HG02840 (cell line): ENCODE results near the gene RAC2.

Experiments used
- ATAC-seq: cut with Tn5 transposase; IDR thresholded peaks from one replicate; pipeline ENCODE4 v1.9.1; 2021; ENCODE audit warnings: mild to moderate bottlenecking, moderate library complexity, moderate number of reproducible peaks; ENCODE audit not compliant: unreplicated experiment, low FRiP score

The RAC2 gene

DNA sequence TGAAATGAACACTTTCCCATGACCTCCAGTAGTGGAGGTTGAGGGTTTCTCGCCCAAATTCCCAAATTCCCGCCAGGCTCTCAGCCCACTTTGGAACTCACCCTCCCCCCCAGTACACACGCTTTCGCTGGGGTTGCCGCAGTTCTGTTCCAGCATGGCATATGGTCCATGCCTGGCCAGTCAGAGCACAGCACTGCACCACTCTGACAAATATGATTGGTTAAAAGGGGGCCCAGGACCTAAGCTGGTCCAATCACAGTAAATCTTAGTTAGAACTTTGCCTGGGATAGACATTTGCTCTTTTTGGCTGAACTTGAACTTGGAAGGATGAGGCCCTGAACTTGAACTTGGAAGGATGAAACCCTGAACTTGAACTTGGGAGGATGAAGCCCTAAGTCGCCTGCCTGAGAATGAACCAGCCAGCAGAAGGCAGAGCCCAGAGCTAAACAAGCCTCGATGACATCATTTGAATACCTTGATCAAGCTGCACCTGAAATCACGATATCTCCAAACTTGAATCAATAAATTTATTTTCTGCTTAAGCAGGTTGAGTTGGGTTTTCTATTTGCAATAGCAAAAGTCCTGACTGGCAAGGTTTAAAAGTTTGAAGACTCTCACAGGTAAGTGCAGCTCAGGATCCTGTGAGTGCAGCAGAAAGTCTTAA lies 19.2 kb downstream of the RAC2 start:
- no peak for ATAC-seq

DNA sequence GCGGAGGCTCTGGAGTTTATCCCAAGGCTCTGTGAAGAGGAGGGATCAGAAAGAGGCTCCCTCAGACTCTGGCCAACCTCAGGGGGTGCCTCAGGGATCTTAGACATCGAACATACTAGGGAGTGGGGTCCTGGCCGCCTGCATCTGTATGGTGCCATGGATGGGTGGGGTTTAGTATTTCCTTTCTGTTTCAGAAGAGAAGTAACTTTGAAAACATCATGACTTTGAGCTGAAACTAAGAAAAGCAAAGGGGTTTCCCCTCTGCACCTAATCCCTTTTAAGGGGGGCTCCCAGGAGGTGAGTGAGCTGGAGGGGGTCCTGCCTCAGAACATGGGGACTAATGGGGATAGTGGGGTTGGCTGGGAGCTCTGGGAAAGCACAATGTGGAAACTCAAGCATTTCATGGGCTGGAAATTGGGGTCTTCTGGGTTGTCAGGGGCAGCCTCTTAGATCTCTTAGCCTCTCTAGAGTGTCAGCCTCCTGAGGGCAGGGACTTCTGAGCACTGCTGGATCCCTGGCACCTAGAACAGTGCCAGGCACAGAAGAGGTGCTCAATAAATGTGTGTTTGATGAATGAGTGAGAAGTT lies 20.0 kb downstream of the RAC2 start:
- ATAC-seq = no peak

DNA sequence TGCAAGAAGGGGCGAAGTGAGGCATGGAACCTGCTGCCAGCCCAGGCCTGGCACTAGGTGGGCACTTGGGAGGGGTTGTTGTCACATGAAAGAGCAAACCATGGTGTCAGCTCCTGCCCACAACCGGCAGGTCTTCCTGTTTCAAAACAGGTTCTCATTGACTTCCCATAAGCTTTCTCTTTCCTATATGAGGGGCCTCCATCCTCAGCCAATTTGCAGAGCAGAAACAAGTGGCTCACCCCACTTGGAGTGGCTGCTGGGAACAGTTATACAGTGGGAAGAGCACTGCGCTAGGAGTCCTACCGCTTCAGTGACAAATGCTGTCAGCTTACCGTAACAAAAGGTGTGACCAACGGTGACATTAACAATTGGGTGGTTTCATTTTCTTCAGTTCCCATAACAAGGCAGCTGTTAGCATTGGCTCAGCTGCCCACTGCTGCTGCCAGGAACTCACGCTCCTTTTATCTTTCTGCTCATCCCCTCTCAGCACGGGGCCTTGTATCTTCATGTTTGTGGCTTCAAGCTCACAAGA lies 21.6 kb downstream of the RAC2 start:
- ATAC-seq = no peak

DNA sequence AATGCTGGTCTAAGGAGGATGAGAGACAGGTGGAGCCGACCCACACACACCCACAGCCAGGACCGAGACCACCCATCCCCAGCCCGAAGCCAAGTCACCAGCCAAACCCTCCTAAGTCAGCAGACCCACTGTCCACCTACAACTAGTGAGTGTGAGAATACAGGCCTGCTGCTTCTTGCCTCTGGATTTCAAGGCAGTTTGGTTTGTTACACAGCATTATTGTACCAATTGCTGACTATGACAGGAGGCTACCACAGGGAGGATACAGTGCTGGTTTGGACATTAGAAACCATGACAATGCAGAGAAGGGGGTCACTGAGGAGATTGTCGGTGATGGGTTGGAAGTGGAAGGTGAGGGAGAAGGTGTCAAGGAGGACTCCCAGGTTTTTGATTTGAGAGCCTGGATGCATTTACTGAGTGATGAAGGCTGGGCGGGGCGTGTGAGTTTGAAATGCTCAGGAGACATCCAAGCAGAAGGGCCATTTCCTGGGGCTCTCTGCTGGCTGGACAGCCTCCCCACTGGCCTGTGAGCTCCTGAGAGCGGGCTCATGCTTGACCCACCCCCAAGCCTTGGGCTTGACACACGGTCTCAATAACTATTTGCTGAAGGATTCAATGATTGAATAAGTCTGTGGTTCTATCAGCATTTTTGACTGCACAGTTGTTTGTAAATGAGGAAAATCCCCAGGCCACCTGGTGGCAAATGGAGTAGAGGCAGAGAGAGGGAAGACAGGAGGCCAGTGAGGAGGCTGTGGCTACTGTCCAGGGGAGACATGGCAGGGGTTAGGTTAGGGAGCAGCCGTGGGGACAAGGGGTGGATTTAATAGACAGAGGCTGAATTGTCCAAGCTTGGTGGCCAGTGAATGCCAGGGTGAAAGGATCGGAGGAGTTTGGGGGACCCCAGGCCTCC lies 22.4 kb downstream of the RAC2 start:
- ATAC-seq = no peak

DNA sequence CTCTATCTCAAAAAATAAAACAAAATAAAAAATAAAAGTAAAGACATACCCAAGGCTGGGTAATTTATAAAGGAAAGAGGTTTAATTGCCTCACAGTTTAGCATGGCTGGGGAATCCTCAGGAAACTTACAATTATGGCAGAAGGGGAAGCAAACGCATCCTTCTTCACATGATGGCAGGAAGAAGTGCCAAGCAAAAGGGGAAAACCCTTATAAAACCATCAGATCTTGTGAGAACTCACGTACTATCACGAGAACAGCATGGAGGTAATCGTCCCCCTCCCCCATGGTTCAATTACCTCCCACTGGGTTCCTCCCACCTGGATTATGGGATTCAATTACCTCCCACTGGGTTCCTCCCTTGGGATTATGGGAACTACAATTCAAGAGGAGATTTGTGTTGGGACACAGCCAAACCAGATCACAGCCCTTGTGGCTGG lies 23.5 kb downstream of the RAC2 start:
- ATAC-seq = no peak

DNA sequence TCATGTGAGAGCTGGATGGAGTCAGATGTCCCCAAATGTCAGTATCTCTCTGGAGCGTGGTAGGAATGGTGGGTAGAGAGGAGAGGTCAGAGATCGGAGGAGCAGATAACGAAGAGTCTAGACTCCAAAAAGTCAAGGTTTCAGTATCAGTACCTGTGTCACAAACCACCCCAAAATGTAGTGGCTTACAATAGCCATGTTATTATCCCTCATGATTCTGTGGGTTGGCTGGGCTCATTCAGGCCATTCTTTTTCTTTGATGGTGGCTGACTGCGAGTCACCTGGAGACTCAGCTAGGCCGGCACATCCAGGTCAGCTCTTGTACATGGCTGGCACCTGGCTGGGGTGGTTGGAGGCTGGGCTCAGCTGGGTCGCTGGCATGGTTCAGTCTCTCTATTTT lies 24.5 kb downstream of the RAC2 start:
- ATAC-seq = no peak

DNA sequence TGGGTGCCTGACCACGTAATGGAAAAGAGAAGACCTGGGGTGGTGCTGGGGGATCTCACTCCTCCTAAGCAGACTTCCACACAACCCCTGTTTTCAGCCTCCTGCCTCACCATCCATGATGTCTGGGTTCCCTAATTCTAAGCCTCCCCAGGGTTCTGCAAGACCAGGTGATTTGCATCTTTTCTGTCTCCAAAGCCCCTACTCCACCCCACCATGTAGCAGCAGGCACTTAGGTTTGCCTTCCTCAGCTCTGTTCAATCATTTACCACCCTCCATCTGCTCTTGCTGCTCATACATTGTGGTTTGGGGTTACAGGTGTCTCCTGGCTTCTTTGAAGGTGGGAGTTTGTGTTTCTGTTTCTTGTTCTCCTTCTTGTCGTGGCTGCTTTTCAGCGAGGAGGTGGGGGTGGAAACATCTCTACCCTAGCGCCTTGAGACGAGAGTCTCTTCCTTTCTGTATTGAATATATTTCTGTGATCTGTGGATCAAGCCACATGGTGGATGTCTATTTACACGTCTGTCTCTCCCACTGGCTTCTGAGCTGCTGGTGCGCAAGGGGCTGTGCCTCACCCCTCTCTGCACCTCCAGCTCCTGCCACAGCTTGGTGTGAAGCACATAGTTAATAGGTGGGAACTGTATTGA lies 25.2 kb downstream of the RAC2 start:
- ATAC-seq = peak; percentile 85

DNA sequence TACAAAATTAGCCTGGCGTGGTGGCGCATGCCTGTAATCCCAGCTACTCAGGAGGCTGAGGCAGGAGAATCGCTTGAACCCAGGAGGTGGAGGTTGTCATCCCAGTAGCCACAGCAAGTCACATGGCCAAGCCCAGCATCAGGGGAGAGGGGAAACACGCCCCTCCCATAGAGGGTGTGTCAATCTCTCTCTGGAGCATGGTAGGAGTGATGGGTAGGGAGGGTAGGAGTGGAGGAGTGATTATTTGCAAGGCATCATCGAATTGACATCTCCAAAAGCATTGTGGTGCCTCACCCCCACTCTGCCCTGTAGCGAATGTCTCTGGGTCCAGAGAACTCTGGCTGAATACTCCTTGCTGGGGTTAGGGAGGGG lies 25.7 kb downstream of the RAC2 start:
- peak; percentile 6 for ATAC-seq

DNA sequence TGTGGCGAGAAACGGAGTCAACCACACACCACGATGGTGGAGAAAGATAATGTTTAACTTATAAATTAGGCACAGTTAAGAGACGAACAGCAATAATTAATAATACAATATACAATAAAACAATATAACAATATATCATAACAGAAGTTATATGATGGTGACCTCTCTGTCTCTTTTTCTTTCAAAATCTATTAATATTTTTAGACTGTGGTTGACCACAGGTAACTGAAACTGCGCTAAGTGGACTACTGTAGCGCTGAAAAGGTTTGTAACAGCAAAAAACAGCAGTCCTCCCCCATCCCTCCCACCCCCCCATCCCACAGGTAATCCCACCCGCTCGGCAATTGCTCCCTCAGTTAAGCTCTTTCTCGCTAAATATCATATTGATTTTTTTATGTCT lies 28.2 kb downstream of the RAC2 start:
- no peak for ATAC-seq

DNA sequence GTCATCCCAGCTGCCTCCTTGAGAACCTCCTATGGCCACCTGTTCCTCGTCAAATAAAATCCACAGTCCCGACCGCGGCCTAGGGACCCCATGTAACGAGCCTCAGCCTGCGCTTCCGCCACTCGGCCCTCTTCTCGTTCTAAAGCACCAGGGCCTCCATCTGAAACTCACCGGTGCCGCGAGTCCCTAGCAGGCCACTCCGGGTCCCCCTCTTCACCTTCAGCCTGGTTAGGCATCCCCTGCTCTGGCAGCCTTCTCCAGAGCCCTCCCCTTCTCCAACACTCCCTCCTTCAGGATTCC lies 29.4 kb downstream of the RAC2 start:
- ATAC-seq = no peak

DNA sequence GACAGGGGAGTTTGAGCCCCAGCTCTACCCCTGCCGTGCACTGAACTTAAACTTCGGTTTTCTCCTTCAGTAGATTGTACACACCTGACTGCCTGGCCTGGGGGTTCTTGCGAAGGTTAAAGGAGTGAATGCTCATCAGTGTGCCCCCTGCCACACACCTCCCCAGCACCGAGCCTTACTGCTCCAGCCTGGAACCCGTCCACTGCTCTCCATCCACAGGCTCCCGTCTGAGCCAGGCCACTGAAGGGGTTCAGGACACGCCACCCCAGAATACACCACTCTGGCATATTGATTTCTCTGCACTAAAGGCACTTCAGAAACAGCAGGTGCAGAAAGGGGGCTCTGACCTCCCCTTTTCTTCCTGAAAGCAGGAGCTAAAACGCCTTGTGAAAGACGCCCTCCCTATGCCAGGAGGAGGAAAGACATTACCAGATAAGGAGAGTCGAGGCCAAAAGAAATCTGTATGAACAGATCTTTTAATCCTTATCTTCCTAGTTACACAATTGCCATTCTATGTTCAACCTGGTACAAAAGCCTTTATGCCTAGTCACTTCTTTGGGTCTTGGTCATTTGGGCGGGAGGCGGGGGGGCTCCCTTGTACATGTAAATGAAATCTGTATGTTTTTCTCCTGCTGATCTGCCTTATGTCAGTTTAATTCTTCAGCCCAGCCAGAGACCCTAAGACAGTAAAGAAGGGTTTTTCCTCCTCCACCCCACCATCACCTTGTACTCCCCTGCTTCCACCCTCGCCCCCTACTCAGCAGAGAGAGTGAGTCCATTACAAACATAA lies 29.9 kb downstream of the RAC2 start:
- no peak for ATAC-seq

DNA sequence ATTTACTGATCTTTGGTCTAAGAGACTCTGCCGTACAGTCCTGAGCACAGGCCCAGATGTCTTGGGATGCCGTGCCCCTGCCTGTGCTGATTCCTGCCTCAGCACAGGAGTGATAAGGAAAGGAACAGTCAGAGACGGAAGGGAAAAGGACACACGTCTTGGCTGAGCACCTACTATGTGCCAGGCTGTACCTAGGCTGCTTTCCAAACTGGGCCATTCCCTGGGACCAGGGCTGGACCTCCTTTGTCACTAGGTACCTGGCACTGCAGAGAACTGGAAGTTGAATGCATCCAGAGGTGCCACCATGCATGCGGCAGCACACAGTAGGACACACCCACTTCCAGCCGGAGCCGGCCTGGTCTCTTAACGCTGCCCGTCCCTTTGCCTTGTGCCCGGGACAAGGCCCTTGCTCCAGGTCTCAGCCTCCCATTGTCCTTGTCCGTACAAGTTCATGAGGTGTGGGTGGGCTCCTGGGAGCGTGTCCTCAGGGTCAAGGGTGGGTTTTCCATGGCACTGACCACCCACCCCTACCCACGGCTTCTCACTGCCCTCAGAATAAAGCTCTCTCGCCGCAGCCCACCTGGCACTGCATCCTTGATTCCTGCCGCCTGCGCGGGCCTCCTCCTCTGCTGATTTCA lies 30.7 kb downstream of the RAC2 start:
- no peak for ATAC-seq

DNA sequence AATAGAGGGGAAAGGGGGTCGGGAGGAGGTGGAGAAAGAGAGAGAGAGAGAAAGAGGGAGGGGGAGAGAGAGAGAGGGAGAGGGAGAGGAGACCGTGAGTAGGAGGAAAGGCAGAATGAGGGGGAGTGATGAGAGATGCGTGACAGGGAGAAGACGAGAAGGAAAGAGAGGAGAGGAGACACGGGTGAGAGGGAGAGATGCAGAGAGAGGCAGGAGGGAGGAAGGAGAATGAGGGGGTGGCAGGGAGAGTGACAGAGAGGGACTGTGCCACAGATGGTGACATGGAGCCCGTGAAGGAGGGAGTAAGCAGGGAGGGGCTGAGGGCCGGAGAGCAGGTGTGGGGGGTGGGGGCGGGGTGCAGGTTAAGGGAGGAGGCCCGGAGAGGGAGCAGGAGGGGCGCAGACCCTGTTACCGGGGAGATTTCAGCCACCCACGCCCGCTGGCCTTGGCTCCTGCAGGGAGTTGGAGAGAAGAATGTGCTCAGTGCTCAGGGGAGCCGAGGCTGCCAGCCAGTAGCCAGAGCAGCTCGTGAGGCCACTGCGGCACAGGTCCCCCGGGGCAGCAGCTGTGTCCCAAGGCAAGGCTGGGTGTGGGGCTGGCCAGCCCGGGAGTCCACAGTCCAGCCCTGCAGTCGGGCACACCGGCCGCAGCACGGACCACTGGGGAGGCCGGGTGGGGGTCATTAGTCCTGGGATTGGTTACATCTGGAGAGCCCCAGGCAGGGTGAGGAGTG lies 31.7 kb downstream of the RAC2 start, which contains the start of gene SSTR3:
SSTR3 (minus strand) TSS at position 304 of the 733 bp plus-strand sequence. CDS start 4,674 bp downstream, outside the sequence.
- no peak for ATAC-seq

DNA sequence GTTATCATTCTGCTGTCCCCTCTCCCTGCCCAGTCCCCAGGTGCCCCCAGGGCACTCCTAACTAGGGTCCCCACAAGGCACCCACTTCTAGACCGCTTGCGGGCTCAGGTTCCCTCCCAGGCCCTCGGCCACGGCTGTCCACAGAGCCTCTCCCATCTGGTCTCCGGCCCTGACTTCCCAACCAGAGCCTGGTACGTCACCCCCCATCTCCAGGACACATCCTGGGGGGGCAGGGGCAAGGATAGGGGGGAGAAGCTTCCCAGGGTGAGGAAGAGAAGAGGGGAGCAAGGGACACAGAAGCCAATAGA lies 32.2 kb downstream of the RAC2 start:
- ATAC-seq = no peak

DNA sequence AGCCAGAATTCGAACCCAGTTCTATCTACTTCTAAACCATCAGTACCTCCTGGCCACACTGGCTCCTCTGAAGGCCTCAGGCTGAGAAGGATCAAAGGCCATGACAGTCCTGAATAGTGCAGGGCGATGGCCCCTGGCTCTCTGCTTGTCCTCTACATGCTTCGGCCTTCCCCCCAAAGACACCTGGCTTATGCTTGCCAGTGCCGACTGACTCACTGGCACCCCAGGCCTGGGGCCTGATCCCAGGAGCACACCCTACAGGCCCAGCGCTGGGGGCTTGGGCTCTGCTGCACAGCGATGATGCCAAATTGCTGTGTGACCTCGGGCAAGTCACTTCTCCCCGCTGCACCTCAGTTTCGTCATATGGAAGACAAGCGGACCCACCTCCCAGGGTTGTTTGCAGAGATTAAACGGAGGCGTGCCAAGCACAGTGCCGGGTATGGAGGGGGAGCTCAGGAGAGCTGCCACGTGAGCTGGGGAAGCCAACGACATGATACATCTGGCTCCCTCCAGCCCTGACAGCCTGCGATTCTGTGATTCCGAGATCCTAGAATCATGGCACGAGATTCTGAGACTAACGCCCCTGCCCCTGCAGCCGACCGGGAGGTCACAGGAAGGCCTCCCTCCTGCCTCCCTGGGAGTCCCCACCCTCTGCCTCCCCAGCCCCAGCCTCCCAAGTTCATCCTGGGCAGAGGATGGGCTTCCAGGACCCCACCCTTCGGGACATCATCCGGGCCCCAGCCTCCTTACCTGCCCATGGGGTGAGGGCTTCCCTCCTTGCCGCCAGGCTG lies 32.8 kb downstream of the RAC2 start:
- no peak for ATAC-seq

DNA sequence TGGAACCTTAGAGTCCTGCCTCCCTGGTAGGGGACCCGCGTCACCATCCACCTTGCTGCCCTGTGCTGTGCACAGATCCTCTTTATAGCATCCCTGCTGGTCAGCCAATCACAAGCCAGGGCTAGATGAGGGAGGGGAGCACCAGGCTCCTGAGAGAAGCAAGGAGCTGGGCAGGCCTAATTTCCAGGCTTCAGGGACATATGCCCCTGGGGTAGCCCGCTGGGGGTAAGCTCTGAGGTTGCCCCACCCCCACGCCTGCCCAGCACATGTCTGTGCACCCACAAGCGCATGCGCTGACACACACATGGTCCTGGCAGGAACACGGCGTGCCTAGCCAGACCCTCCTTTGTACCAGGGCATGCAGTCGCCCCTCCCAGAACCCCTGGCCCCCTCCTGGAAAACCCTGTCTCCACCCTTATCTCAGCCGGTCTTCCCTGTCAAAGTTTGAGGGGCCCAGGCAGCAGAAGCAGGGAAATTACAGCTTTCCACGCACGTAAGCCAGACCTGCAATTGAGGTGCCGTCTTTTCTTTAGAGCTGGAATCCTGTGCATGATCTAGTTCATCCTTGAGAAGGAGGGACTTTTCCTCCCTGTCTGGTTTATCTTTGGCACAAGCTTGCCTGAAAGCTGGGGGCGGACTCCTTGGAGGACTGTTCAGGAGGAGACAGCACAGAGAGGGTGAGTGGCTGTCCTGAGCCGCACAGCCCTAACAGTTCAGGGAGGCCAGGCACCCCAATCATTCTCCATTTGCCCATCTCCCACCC lies 33.8 kb downstream of the RAC2 start:
- no peak for ATAC-seq

DNA sequence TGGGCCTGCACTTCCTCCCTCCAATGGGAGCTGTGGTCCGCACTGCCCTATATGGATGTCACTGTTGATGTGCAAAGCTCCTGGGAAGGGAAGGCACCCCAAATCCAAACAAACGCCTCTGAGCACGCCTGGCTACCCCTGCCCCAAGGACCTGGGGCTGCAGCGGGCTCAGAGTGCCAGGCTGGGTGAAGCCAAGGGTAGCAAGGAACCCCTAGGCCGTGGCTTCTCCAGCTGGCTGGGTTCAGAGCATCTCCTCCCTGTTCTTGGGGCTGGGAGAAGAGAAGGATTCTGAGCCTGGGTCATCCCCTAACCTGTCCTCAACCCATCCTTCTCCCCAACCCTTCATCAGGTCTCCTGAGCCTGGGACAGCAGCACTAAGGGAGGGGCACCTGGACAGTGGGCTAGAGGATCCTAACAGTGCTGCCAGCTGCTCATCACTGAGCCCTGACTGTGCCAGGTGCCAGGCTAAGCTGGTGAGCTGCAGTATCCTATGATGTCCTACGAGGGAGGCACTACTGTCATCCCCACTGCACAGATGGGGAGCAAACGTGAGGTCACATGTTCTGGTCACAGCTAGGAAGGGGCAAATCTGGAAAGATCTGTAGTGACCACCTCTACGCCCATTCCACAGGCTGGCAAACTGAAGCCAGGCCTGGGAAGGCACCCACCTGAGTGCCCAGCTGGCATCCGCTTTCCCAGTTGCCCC lies 34.8 kb downstream of the RAC2 start:
- ATAC-seq = no peak
